H1 (cell line): ENCODE data around the gene CPM. TPM values are rescaled to one million over a fixed set of nuclear protein-coding genes. Genes with fewer than 3 reads are reported as not detected.

Experiments used
- CTCF ChIA-PET: fragments of 300-600 bp; sonication (Branson Sonifier 250); formaldehyde crosslinking; loops from one replicate; lab custom pipeline; 2021; ENCODE audit not compliant: partially characterized antibody; lab: Charles Lee
- POLR2A ChIA-PET: fragments of 300-600 bp; sonication (Branson Sonifier 250); formaldehyde crosslinking; loops from one replicate; lab custom pipeline; 2021; ENCODE audit warnings: inconsistent platforms; ENCODE audit not compliant: partially characterized antibody; lab: Charles Lee
- DNase-seq, 2 experiments: peaks; one replicate each; pipeline versions ENCODE4 v3.0.0 to v3.0.0-alpha.2; 2010 to 2022; ENCODE audit warnings: low spot score in 2 of 2, low read depth in 1 of 2, mixed read lengths in 1 of 2
- FAIRE-seq: peaks from 2 replicates; lab custom pipeline; 2011; peaks lifted over from hg19 to GRCh38; lab: Jason Lieb, UNC
- H2AFZ ChIP-seq: 2 replicates; pipeline ENCODE4 v1.8.1; 2012; ENCODE audit warnings: low read length, inconsistent platforms
- H2AK5ac ChIP-seq: 2 replicates; pipeline ENCODE4 v1.6.1; 2013; ENCODE audit warnings: low read depth, low read length
- H2BK120ac ChIP-seq: replicated peaks from 2 replicates; pipeline ENCODE3; 2013; ENCODE audit warnings: low read depth, low read length, inconsistent platforms
- H2BK12ac ChIP-seq: 2 replicates; pipeline ENCODE4 v1.6.1; 2013; ENCODE audit warnings: low read depth, low read length
- H2BK15ac ChIP-seq: 2 replicates; pipeline ENCODE4 v1.6.1; 2013; ENCODE audit warnings: low read length
- H2BK20ac ChIP-seq: 2 replicates; pipeline ENCODE4 v1.6.1; 2013; ENCODE audit warnings: low read length
- H2BK5ac ChIP-seq: 2 replicates; pipeline ENCODE4 v1.6.1; 2013; ENCODE audit warnings: low read depth, low read length
- H3K14ac ChIP-seq: 2 replicates; pipeline ENCODE4 v1.6.1; 2013; ENCODE audit warnings: inconsistent platforms; ENCODE audit not compliant: insufficient read length
- H3K18ac ChIP-seq: 2 replicates; pipeline ENCODE4 v1.6.1; 2013; ENCODE audit warnings: low read length; ENCODE audit errors: extremely low read depth
- H3K23ac ChIP-seq: 2 replicates; pipeline ENCODE4 v1.6.1; 2013; ENCODE audit warnings: inconsistent platforms; ENCODE audit not compliant: insufficient read length
- H3K23me2 ChIP-seq: 2 replicates; pipeline ENCODE4 v1.6.1; 2013; ENCODE audit warnings: low read depth, low read length
- H3K27ac ChIP-seq: 2 replicates; pipeline ENCODE4 v1.6.1; 2011; ENCODE audit warnings: low read depth, low read length, inconsistent platforms
- H3K27me3 ChIP-seq, 4 experiments: replicated peaks in 1 of 4; 1 replicate in 1 of 4; 2 replicates in 3 of 4; pipeline versions ENCODE4 v1.6.1 to v1.8.1; 2011 to 2013; ENCODE audit warnings: low read length in 3 of 4, mild to moderate bottlenecking in 3 of 4, inconsistent platforms in 2 of 4, mixed read lengths in 2 of 4, moderate library complexity in 1 of 4; ENCODE audit not compliant: control insufficient read depth in 3 of 4, insufficient read depth in 3 of 4; ENCODE audit errors: extremely low read depth in 1 of 4
- H3K36me3 ChIP-seq, 4 experiments: 2 replicates each; pipeline versions ENCODE4 v1.6.1 to v1.8.1; 2011 to 2013; ENCODE audit warnings: mild to moderate bottlenecking in 4 of 4, low read length in 3 of 4, moderate library complexity in 2 of 4, control low read depth in 1 of 4, inconsistent platforms in 1 of 4; ENCODE audit not compliant: insufficient read depth in 4 of 4, control insufficient read depth in 2 of 4
- H3K4ac ChIP-seq: replicated peaks from 2 replicates; pipeline ENCODE3; 2013; ENCODE audit warnings: low read length, low read depth, mixed read lengths, inconsistent platforms; ENCODE audit not compliant: insufficient read length
- H3K4me1 ChIP-seq, 4 experiments: replicated peaks in 1 of 4; 1 replicate in 1 of 4; 2 replicates in 3 of 4; pipeline versions ENCODE4 v1.6.1 to v1.8.1; 2011 to 2013; ENCODE audit warnings: low read length in 3 of 4, inconsistent platforms in 2 of 4, mixed read lengths in 1 of 4; ENCODE audit not compliant: insufficient read depth in 4 of 4, control insufficient read depth in 3 of 4
- H3K4me2 ChIP-seq, 2 experiments: 2 replicates each; pipeline versions ENCODE4 v1.6.1 to v1.8.1; 2011 to 2013; ENCODE audit warnings: low read depth in 2 of 2, low read length in 2 of 2, control low read depth in 1 of 2, inconsistent platforms in 1 of 2, mild to moderate bottlenecking in 1 of 2; ENCODE audit not compliant: insufficient read depth in 1 of 2
- H3K4me3 ChIP-seq, 4 experiments: fragments of 200-600, 300-600 bp in 1 of 4; sonication (generic), shearing (Covaris generic), sonication (Bioruptor Twin) in 1 of 4; 2 replicates each; pipeline versions ENCODE4 v1.5.1 to v1.8.1; 2011 to 2016; ENCODE audit warnings: low read length in 4 of 4, low read depth in 3 of 4, control low read depth in 2 of 4, inconsistent platforms in 2 of 4, mild to moderate bottlenecking in 2 of 4, mixed read lengths in 1 of 4, moderate library complexity in 1 of 4; ENCODE audit not compliant: insufficient read depth in 2 of 4; ENCODE audit errors: extremely low read depth in 1 of 4
- H3K56ac ChIP-seq: replicated peaks from 2 replicates; pipeline ENCODE3; 2013; ENCODE audit warnings: low read depth, mild to moderate bottlenecking, mixed read lengths, low read length, inconsistent platforms; ENCODE audit not compliant: insufficient read length
- H3K79me1 ChIP-seq: 2 replicates; pipeline ENCODE4 v1.6.1; 2013; ENCODE audit warnings: low read depth, low read length, control low read depth
- H3K79me2 ChIP-seq, 2 experiments: 2 replicates each; pipeline versions ENCODE4 v1.6.1 to v1.8.1; 2012 to 2013; ENCODE audit warnings: low read length in 2 of 2, mild to moderate bottlenecking in 2 of 2, inconsistent platforms in 1 of 2; ENCODE audit not compliant: insufficient read depth in 2 of 2, control insufficient read depth in 1 of 2
- H3K9ac ChIP-seq, 4 experiments: replicated peaks in 1 of 4; 1 replicate in 1 of 4; 2 replicates in 3 of 4; pipeline versions ENCODE4 v1.6.1 to v1.8.1; 2011 to 2013; ENCODE audit warnings: low read depth in 3 of 4, low read length in 3 of 4, control low read depth in 2 of 4, mild to moderate bottlenecking in 2 of 4, moderate library complexity in 2 of 4, inconsistent platforms in 1 of 4; ENCODE audit errors: extremely low read depth in 1 of 4
- H3K9me3 ChIP-seq, 2 experiments: 2 replicates each; pipeline versions ENCODE4 v1.6.1 to v1.8.1; 2012 to 2013; ENCODE audit warnings: mild to moderate bottlenecking in 2 of 2, moderate library complexity in 2 of 2, control low read depth in 1 of 2, inconsistent platforms in 1 of 2, low read depth in 1 of 2, low read length in 1 of 2, mixed read lengths in 1 of 2; ENCODE audit not compliant: insufficient read depth in 2 of 2
- H4K20me1 ChIP-seq, 2 experiments: replicated peaks in 1 of 2; 2 replicates each; pipeline versions ENCODE3 to v1.8.1; 2011 to 2013; ENCODE audit warnings: inconsistent platforms in 2 of 2, low read length in 2 of 2, mild to moderate bottlenecking in 1 of 2; ENCODE audit not compliant: insufficient read depth in 2 of 2, control insufficient read depth in 1 of 2
- H4K5ac ChIP-seq: 2 replicates; pipeline ENCODE4 v1.6.1; 2013; ENCODE audit warnings: low read length, low read depth, mixed read lengths, inconsistent platforms; ENCODE audit not compliant: insufficient read length
- H4K8ac ChIP-seq: 2 replicates; pipeline ENCODE4 v1.8.0; 2013; ENCODE audit warnings: mild to moderate bottlenecking, moderate library complexity, low read length, inconsistent platforms; ENCODE audit not compliant: insufficient read depth; ENCODE audit errors: extremely low read depth
- H4K91ac ChIP-seq: replicated peaks from 2 replicates; pipeline ENCODE3; 2013; ENCODE audit warnings: low read length, mixed read lengths, inconsistent platforms; ENCODE audit not compliant: insufficient read length
- ATF2 ChIP-seq: IDR thresholded peaks from 2 replicates; pipeline ENCODE4 v1.6.1; 2012; ENCODE audit warnings: low read length, inconsistent platforms
- CHD2 ChIP-seq: IDR thresholded peaks from 2 replicates; pipeline ENCODE4 v1.6.1; 2012; ENCODE audit warnings: low read length, improper control_type of control experiment
- CTBP2 ChIP-seq: IDR thresholded peaks from 2 replicates; pipeline ENCODE4 v1.7.0; 2011; ENCODE audit warnings: borderline replicate concordance, mild to moderate bottlenecking, moderate library complexity, mixed read lengths, low read length; ENCODE audit not compliant: insufficient read depth, insufficient read length
- KDM1A ChIP-seq: fragments of 200-600, 300-600 bp; sonication (generic); IDR thresholded peaks from 2 replicates; pipeline ENCODE4 v1.7.1; 2016; ENCODE audit warnings: mild to moderate bottlenecking, low read length, borderline replicate concordance
- KDM4A ChIP-seq: IDR thresholded peaks from one replicate; pipeline ENCODE4 v1.7.1; 2012; ENCODE audit warnings: low read depth, mild to moderate bottlenecking, moderate library complexity, low read length, inconsistent platforms; ENCODE audit not compliant: severe bottlenecking
- KDM5A ChIP-seq: fragments of 200-600 bp; IDR thresholded peaks from 2 replicates; pipeline ENCODE4 v1.7.1; 2012; ENCODE audit warnings: mild to moderate bottlenecking, low read length, inconsistent platforms, mixed read lengths
- MAFK ChIP-seq: IDR thresholded peaks from 2 replicates; pipeline ENCODE4 v1.6.1; 2012; ENCODE audit warnings: low read depth, mild to moderate bottlenecking, improper control_type of control experiment, low read length
- RNF2 ChIP-seq: fragments of 200-900, 300-1000 bp; sonication (generic); IDR thresholded peaks from 2 replicates; pipeline ENCODE4 v1.7.1; 2016; ENCODE audit warnings: borderline replicate concordance, low read depth, mild to moderate bottlenecking, antibody characterized with exemption, low read length; ENCODE audit not compliant: poor library complexity, severe bottlenecking; ENCODE audit errors: missing control alignments
- SIX5 ChIP-seq: IDR thresholded peaks from 2 replicates; pipeline ENCODE4 v1.6.1; 2011; ENCODE audit warnings: mild to moderate bottlenecking, low read depth, low read length
- TEAD4 ChIP-seq: IDR thresholded peaks from 2 replicates; pipeline ENCODE4 v1.6.1; 2012; ENCODE audit warnings: low read depth, low read length, inconsistent platforms, mixed read lengths
- YY1 ChIP-seq: IDR thresholded peaks from 2 replicates; pipeline ENCODE4 v1.6.1; 2011; ENCODE audit warnings: low read depth, mild to moderate bottlenecking, low read length
- WGBS, 2 experiments: shearing (Covaris generic) in 1 of 2; methylation state at CpG; one replicate each; pipeline versions ENCODE4 v1.1.6 to v1.1.7; 2013 to 2015; ENCODE audit warnings: low lambda C conversion rate in 2 of 2, mixed read lengths in 2 of 2, inconsistent platforms in 1 of 2, low coverage in 1 of 2, missing lambda C conversion rate in 1 of 2; ENCODE audit not compliant: insufficient replicate concordance in 2 of 2, insufficient coverage in 1 of 2, insufficient read length in 1 of 2; ENCODE audit errors: extremely low coverage in 1 of 2, missing lambda C conversion rate in 1 of 2; 5-methylcytosine and 5-hydroxymethylcytosine counted together
- polyA plus RNA-seq, 7 experiments: library from polyadenylated mRNA; depleted of rRNA in 3 of 7; stranded (reverse) in 5 of 7; unstranded in 2 of 7; fragments of >200 nt in 5 of 7; fragments of 200-250 nt in 2 of 7; gene quantifications; 1 replicate in 5 of 7; 2 replicates in 1 of 7; 4 replicates in 1 of 7; pipeline versions ENCODE4 v1.2.1 to v1.2.3, GENCODE V29; 2011 to 2013; ENCODE audit warnings: missing spikeins in 2 of 7, mixed read lengths in 2 of 7
- total RNA-seq: library from RNA; stranded (reverse); fragmentation: NEBNext Ultra II Directional; extraction: Animal tissue kit (Norgen Biotek cat#: 25700); gene quantifications from 2 replicates; pipeline ENCODE4 v1.2.1, GENCODE V29; 2021
- TF ChIP-seq, protein P1 (sequence below): IDR thresholded peaks from 2 replicates; pipeline ENCODE4 v1.6.1; 2012; ENCODE audit warnings: inconsistent platforms

Gene CPM
- total and polyA plus RNA-seq, 2 of the 8 experiments (the other 6 are each of a cell fraction or from before 2014, with no cell fraction given) = 0.33 to 3.1 TPM

DNA sequence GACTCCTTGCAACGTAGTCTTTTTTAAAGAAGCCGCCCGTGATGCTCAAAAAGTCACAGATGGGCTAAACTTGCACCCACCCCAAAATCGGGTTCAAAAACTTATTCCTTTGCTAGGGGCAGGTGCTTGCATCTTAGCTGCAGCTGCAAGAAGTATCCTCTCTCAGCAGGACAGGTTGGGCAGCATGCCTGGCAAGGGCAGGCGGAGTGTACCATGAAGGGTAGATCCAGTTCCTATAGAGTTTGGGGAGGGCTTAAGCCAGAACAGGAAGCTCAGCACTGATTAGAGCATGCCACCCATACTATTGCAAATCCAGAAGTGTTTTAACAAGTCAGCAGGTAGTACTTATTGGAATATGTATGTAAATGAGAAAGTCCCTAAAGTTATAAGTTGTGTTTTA lies 48.7 kb downstream of the CPM start:
- H3K9ac ChIP-seq = no peak overlapping the region
- no peak overlapping the region for H3K23ac ChIP-seq
- H3K23me2 ChIP-seq = no peaks in the 10 kb centered on the region
- CTCF ChIA-PET = interaction anchor here (0.5 to 1.6 kb wide), 7 partner anchors 10 to 640 kb away, joined by 3 to 4 read pairs (median 3); no protein-coding TSS in a partner anchor
- H3K14ac ChIP-seq = no peak overlapping the region
- no peak overlapping the region for H2BK15ac ChIP-seq
- no peaks in the 10 kb centered on the region for H3K4me1 ChIP-seq
- no peak overlapping the region for H2AK5ac ChIP-seq
- peak overlapping the region; percentile 35 for H3K4ac ChIP-seq
- H3K79me2 ChIP-seq = no peaks in the 10 kb centered on the region
- no peaks in the 10 kb centered on the region for H3K79me1 ChIP-seq
- FAIRE-seq = no peak
- no peaks in the 10 kb centered on the region for H4K20me1 ChIP-seq
- no peak overlapping the region for H2BK5ac ChIP-seq
- peaks cover 0 to 4% of the 10 kb centered on the region in 2 experiments; a peak in 1 of 4 replicates for H3K9me3 ChIP-seq
- H3K36me3 ChIP-seq = no peaks in the 10 kb centered on the region
- no peak overlapping the region for H2BK120ac ChIP-seq
- no peak overlapping the region for H3K27ac ChIP-seq
- 82% methylated on average over 5 of the region's 5 CpGs; no CpG with 5 or more reads in 1 of the 2 experiments for WGBS, 2 experiments
- DNase-seq = no peak
- no peak overlapping the region for H2BK12ac ChIP-seq
- no peak overlapping the region for H3K4me3 ChIP-seq
- POLR2A ChIA-PET = no interaction called here
- H4K91ac ChIP-seq = no peak overlapping the region
- no peaks in the 10 kb centered on the region for H3K27me3 ChIP-seq
- H4K5ac ChIP-seq = no peak overlapping the region
- H3K18ac ChIP-seq = no peak overlapping the region
- H2AFZ ChIP-seq = no peak overlapping the region
- H3K56ac ChIP-seq = no peak overlapping the region
- H2BK20ac ChIP-seq = no peak overlapping the region
- H4K8ac ChIP-seq = no peak overlapping the region
- no peak overlapping the region for H3K4me2 ChIP-seq
- TF ChIP-seq CHD2 (no peak), KDM1A (no peak), SIX5 (no peak), YY1 (no peak), RNF2 (no peak), CTBP2 (no peak), MAFK (no peak), KDM4A (no peak), KDM5A (no peak), TEAD4 (no peak), ATF2 (no peak)
- TF ChIP-seq, protein P1, sequence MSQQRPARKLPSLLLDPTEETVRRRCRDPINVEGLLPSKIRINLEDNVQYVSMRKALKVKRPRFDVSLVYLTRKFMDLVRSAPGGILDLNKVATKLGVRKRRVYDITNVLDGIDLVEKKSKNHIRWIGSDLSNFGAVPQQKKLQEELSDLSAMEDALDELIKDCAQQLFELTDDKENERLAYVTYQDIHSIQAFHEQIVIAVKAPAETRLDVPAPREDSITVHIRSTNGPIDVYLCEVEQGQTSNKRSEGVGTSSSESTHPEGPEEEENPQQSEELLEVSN = no peak
